GM23248 (cell line): Measurements from ENCODE around the gene CCDC138. TPM values are rescaled to one million over a fixed set of nuclear protein-coding genes. Genes with fewer than 3 reads are reported as not detected.

ENCODE experiments used
- DNase-seq: peaks from one replicate; pipeline ENCODE4 v3.0.0-alpha.2; 2015
- H2AFZ ChIP-seq: fragments of 200-600 bp; sonication (generic); 2 replicates; pipeline ENCODE4 v1.6.1; 2016; ENCODE audit warnings: antibody characterized with exemption
- H3F3A ChIP-seq: fragments of 200-600 bp; sonication (generic); 2 replicates; pipeline ENCODE4 v1.6.1; 2016; ENCODE audit warnings: mild to moderate bottlenecking, antibody characterized with exemption, mixed run types; ENCODE audit not compliant: insufficient read depth
- H3K27ac ChIP-seq: fragments of 200-600 bp; sonication (generic); 2 replicates; pipeline ENCODE4 v1.5.1; 2016; ENCODE audit warnings: mild to moderate bottlenecking
- H3K27me3 ChIP-seq: fragments of 200-600 bp; sonication (generic); replicated peaks from 2 replicates; pipeline ENCODE4 v1.6.1; 2016; ENCODE audit warnings: mild to moderate bottlenecking; ENCODE audit not compliant: insufficient read depth
- H3K36me3 ChIP-seq: fragments of 200-600 bp; sonication (generic); 2 replicates; pipeline ENCODE4 v1.6.1; 2016; ENCODE audit warnings: low read depth, mild to moderate bottlenecking
- H3K4me1 ChIP-seq: fragments of 200-600 bp; sonication (generic); 2 replicates; pipeline ENCODE4 v1.6.1; 2016; ENCODE audit warnings: mild to moderate bottlenecking; ENCODE audit not compliant: insufficient read depth
- H3K4me2 ChIP-seq: fragments of 200-600 bp; sonication (generic); one replicate; pipeline ENCODE4 v1.6.1; 2016; ENCODE audit warnings: mild to moderate bottlenecking; ENCODE audit not compliant: unreplicated experiment
- H3K4me3 ChIP-seq: fragments of 200-600 bp; sonication (generic); 2 replicates; pipeline ENCODE4 v1.5.1; 2016; ENCODE audit warnings: mild to moderate bottlenecking
- H3K79me2 ChIP-seq: fragments of 200-600 bp; sonication (generic); 2 replicates; pipeline ENCODE4 v1.6.1; 2016; ENCODE audit warnings: mild to moderate bottlenecking; ENCODE audit not compliant: insufficient read depth
- H3K9ac ChIP-seq: fragments of 200-600 bp; sonication (generic); 2 replicates; pipeline ENCODE4 v1.6.1; 2016; ENCODE audit warnings: mild to moderate bottlenecking
- H3K9me2 ChIP-seq: fragments of 200-600 bp; sonication (generic); 2 replicates; pipeline ENCODE4 v1.6.1; 2016; ENCODE audit warnings: mixed run types, mild to moderate bottlenecking, moderate library complexity; ENCODE audit not compliant: insufficient read depth
- H3K9me3 ChIP-seq: fragments of 200-600 bp; sonication (generic); one replicate; pipeline ENCODE4 v1.6.1; 2017; ENCODE audit warnings: low read depth
- H4K20me1 ChIP-seq: fragments of 200-600 bp; sonication (generic); 2 replicates; pipeline ENCODE4 v1.6.0; 2016; ENCODE audit not compliant: insufficient read depth
- EZH2 ChIP-seq: fragments of 200-600 bp; sonication (generic); IDR thresholded peaks from 2 replicates; pipeline ENCODE4 v1.6.1; 2018; ENCODE audit warnings: antibody characterized with exemption, mild to moderate bottlenecking; ENCODE audit not compliant: insufficient read depth, poor library complexity, severe bottlenecking
- EZH2phosphoT487 ChIP-seq: fragments of 200-600 bp; sonication (generic); IDR thresholded peaks from 2 replicates; pipeline ENCODE4 v1.6.1; 2018; ENCODE audit warnings: antibody characterized with exemption, moderate library complexity, mild to moderate bottlenecking, low read depth; ENCODE audit not compliant: insufficient read depth
- WGBS, 2 experiments: methylation state at CpG; one replicate each; pipeline ENCODE4 v1.1.6; 2015 to 2017; ENCODE audit warnings: low lambda C conversion rate in 2 of 2, low coverage in 1 of 2; ENCODE audit errors: missing lambda C conversion rate in 2 of 2; 5-methylcytosine and 5-hydroxymethylcytosine counted together
- in situ Hi-C: fragments of 300-500 bp; cut with MboI; formaldehyde crosslinking; loops from 2 replicates; pipeline ENCODE4 v1.15.0; 2020
- polyA plus RNA-seq: library from polyadenylated mRNA; unstranded; fragments of >200 nt; fragmentation: Nextera tagmentation; extraction: Ambion mirVana; gene quantifications from 2 replicates; pipeline ENCODE4 v1.2.1, GENCODE V29; 2016
- total RNA-seq: library from RNA; depleted of rRNA; stranded (reverse); fragments of >200 nt; shearing (Covaris generic); gene quantifications from 2 replicates; pipeline ENCODE4 v1.2.3, GENCODE V29; 2014

Gene CCDC138
- total and polyA plus RNA-seq, 2 experiments from 2014 or later, result 3.2 to 4.1 TPM

- H3K36me3 ChIP-seq, result no peaks in the 10 kb centered on the region
- no peak for DNase-seq
- no peaks in the 10 kb centered on the region for H3K9me3 ChIP-seq
- no peak overlapping the region for H2AFZ ChIP-seq
- H3K4me3 ChIP-seq, result no peak overlapping the region
- in situ Hi-C loops, result loop anchor here (10.0 kb wide), 1 partner anchor 583 kb away; no protein-coding TSS in a partner anchor
- H3K27ac ChIP-seq, result no peak overlapping the region
- H3K9ac ChIP-seq, result no peak overlapping the region
- no peak overlapping the region for H3K4me2 ChIP-seq
- 85 to 86% methylated on average over 16 of the region's 16 CpGs for WGBS, 2 experiments
- no peaks in the 10 kb centered on the region for H3K4me1 ChIP-seq
- TF ChIP-seq EZH2phosphoT487 (no peak), EZH2 (no peak)
- no peaks in the 10 kb centered on the region for H3K9me2 ChIP-seq
- no peaks in the 10 kb centered on the region for H4K20me1 ChIP-seq
- no peaks in the 10 kb centered on the region for H3K79me2 ChIP-seq
- peaks cover 38% of the 10 kb centered on the region for H3K27me3 ChIP-seq
- H3F3A ChIP-seq, result no peaks in the 10 kb centered on the region
These were observed 134.8 kb downstream of the CCDC138 start for GRCh38 chr2:108921096-108922030.

DNA sequence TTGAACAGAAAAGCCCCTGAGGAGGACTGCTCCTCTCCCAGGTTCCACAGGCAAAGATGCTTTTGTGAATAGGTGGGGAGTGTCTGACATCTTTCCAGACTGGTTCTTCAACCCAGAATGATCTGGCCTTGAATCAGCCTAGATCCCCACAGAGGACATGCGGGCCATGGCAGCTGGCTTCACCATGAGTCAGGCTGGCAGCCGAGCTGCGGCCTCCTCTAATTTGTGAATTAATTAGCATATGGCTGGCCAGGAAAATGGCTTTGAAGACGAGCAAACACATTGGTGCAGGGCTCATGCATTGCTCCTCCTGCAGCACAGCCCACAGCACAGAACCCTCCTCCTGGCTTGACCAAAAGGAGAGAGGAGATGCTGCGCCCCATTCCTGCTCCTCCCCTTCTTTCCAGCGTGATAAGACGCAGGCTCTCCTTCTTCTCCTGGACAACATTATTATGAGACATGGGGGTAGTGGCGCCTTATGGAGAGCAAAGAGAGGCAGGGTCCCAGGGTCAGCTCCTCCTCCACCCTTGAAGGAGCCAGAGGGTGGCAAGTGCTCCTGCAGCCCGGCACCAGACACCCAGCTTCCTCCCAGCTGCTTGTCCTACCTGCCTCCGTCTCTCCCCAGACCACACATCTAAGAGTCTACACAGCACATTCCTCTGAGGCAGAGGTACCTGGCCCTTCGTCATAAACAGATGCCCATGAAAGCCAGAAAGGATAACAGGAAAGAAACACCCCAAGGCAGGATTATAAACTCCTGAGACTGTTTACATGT is 135.8 kb downstream of the CCDC138 start:
- in situ Hi-C loops, result loop anchor here (10.0 kb wide), 1 partner anchor 582 kb away; no protein-coding TSS in a partner anchor
- Histone ChIP-seq H3K36me3 (no peaks in the 10 kb centered on the region), H2AFZ (no peak overlapping the region), H3K9ac (no peak overlapping the region), H3K27me3 (peaks cover 46% of the 10 kb centered on the region), H3K79me2 (no peaks in the 10 kb centered on the region), H3K4me1 (no peaks in the 10 kb centered on the region), H3K9me2 (no peaks in the 10 kb centered on the region), H4K20me1 (no peaks in the 10 kb centered on the region), H3K4me2 (no peak overlapping the region), H3K27ac (no peak overlapping the region), H3K9me3 (no peaks in the 10 kb centered on the region), H3F3A (no peaks in the 10 kb centered on the region), H3K4me3 (no peak overlapping the region)
- peak; percentile 76 for DNase-seq
- WGBS, 2 experiments, result 47 to 49% methylated on average over 11 of the region's 11 CpGs
- TF ChIP-seq EZH2, result no peak
- no peak for TF ChIP-seq EZH2phosphoT487

DNA sequence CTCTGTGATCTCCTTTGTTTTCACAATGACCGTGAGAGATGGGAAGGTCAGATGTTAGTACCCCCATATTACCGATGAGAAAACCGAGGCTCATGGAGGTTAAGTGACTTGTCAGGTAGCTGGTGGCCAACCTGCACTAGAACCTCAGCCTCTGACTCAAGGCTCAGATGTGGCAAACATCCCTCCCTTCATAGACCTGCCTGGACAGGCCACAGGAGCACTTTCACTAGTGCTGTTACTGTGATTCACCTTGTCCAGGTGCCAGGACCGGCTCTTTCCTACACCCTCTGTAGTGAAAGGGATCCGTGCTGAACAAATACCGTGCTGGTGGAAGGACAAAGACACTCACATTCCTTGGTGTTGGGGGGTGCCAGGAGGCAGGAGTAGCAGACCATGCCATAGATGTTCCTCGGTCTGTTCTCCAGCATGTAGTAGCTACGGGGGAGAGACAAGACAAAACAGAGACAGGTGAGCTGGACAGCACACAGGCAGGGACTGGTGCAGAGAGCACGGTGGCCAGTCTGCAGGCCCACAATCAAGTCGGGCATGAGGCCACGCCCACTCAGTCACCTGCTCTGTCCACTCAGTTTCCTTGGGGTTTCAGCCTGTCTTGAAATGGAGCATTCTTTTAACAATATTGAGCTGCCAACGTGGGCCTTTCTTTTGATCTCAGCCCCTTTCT is 136.6 kb downstream of the CCDC138 start:
- TF ChIP-seq EZH2 (no peak), EZH2phosphoT487 (no peak)
- Histone ChIP-seq H3K4me3 (no peak overlapping the region), H3F3A (no peaks in the 10 kb centered on the region), H3K4me2 (no peak overlapping the region), H3K79me2 (no peaks in the 10 kb centered on the region), H3K9me3 (no peaks in the 10 kb centered on the region), H3K27ac (no peak overlapping the region), H3K36me3 (no peaks in the 10 kb centered on the region), H2AFZ (no peak overlapping the region), H4K20me1 (no peaks in the 10 kb centered on the region), H3K27me3 (peaks cover 45% of the 10 kb centered on the region), H3K9ac (no peak overlapping the region), H3K9me2 (no peaks in the 10 kb centered on the region), H3K4me1 (no peaks in the 10 kb centered on the region)
- in situ Hi-C loops, result loop anchor here (10.0 kb wide), 1 partner anchor 582 kb away; no protein-coding TSS in a partner anchor
- 78 to 82% methylated on average over 12 of the region's 12 CpGs for WGBS, 2 experiments
- DNase-seq, result no peak
